SK-N-MC (cell line): Measurements from ENCODE around the gene BTRC.

Experiments
- EZH2 ChIP-seq: fragments of 200-600 bp; sonication (generic); IDR thresholded peaks from one replicate; pipeline ENCODE4 v1.6.1; 2017; ENCODE audit warnings: antibody characterized with exemption
- POLR2AphosphoS5 ChIP-seq: IDR thresholded peaks from 2 replicates; pipeline ENCODE4 v1.6.1; 2012; ENCODE audit warnings: mild to moderate bottlenecking, low read depth, low read length, borderline replicate concordance

- TF ChIP-seq EZH2: no peak
- no peak for TF ChIP-seq POLR2AphosphoS5
Observed at GRCh38 chr10:101493782-101494281, 139.9 kb downstream of the BTRC start.
